ENCODE data around the gene KCNMB1.

GRCh38 chr5:170426149-170426767 is 37.1 kb upstream of the KCNMB1 start:
- no peak for TF ChIP-seq EZH2 (IDR thresholded peaks at IDR 0.05; ENCODE audit: insufficient read depth, poor library complexity, severe bottlenecking)
- TF ChIP-seq EZH2phosphoT487 (IDR thresholded peaks at IDR 0.05; ENCODE audit: insufficient read depth, low read depth) = no peak

Data from GM23248 (cell line).